ENCODE data around the gene TTLL11. TPM values are rescaled to one million over a fixed set of nuclear protein-coding genes. Genes with fewer than 3 reads are reported as not detected.

Gene TTLL11
- polyA plus RNA-seq, 1 donor (not counting 4 experiments of a cell fraction or from before 2014, with no cell fraction given): 8.0 TPM

GRCh38 chr9:122097679-122098315 lies 4.7 kb upstream of the TTLL11 start:
- dilution Hi-C loops (cut with MboI; ENCODE audit: extremely low pct_ligation_motif_present, low sequenced_read_pairs): no loop called here
- Histone ChIP-seq H3K4me3 (ENCODE audit: control insufficient read depth in 2 of 3, extremely low read depth in 1 of 3, insufficient read depth in 2 of 3, low read depth in 1 of 3, low read length in 3 of 3) (no peak overlapping the region), H3K4me1 (ENCODE audit: control insufficient read depth, extremely low read depth, insufficient read depth, low read length) (no peaks in the 10 kb centered on the region), H3K36me3 (ENCODE audit: control insufficient read depth in 2 of 2, extremely low read depth in 1 of 2, insufficient read depth in 2 of 2, low read length in 2 of 2) (no peaks in the 10 kb centered on the region), H3K27ac (ENCODE audit: control insufficient read depth, insufficient read depth, low read length) (no peak overlapping the region), H2AFZ (ENCODE audit: control insufficient read depth, low read length) (no peak overlapping the region), H3K9ac (ENCODE audit: control insufficient read depth, extremely low read depth, insufficient read depth, low read length) (no peak overlapping the region), H3K79me2 (ENCODE audit: control insufficient read depth, insufficient read depth, low read length) (no peaks in the 10 kb centered on the region), H3K4me2 (ENCODE audit: control insufficient read depth, extremely low read depth, insufficient read depth, low read depth, low read length) (no peak overlapping the region), H3K9me3 (ENCODE audit: control insufficient read depth, low read depth, low read length) (no peaks in the 10 kb centered on the region), H4K20me1 (ENCODE audit: control insufficient read depth, extremely low read depth, insufficient read depth, low read length) (no peaks in the 10 kb centered on the region), H3K9me1 (ENCODE audit: control insufficient read depth, extremely low read depth, insufficient read depth, low read length) (no peaks in the 10 kb centered on the region), H3K27me3 (ENCODE audit: control insufficient read depth, extremely low read depth, insufficient read depth, low read length) (no peaks in the 10 kb centered on the region)
- DNase-seq (ENCODE audit: low read depth, low spot score): no peak
- FAIRE-seq: no peak
- no peak for TF ChIP-seq EZH2 (IDR thresholded peaks at IDR 0.05; ENCODE audit: low read length)
- TF ChIP-seq CTCF (optimal IDR thresholded peaks at IDR 0.05 in 1 of 3, IDR thresholded peaks at IDR 0.05 in 1 of 3, conservative IDR thresholded peaks at IDR 0.05 in 1 of 3; ENCODE audit: extremely low read depth in 1 of 3, insufficient read depth in 2 of 3, low read length in 3 of 3): no peak

- Histone ChIP-seq H3K4me3 (ENCODE audit: control insufficient read depth in 2 of 3, extremely low read depth in 1 of 3, insufficient read depth in 2 of 3, low read depth in 1 of 3, low read length in 3 of 3) (no peak overlapping the region), H3K27me3 (ENCODE audit: control insufficient read depth, extremely low read depth, insufficient read depth, low read length) (no peaks in the 10 kb centered on the region), H4K20me1 (ENCODE audit: control insufficient read depth, extremely low read depth, insufficient read depth, low read length) (no peaks in the 10 kb centered on the region), H3K9me1 (ENCODE audit: control insufficient read depth, extremely low read depth, insufficient read depth, low read length) (no peaks in the 10 kb centered on the region), H3K79me2 (ENCODE audit: control insufficient read depth, insufficient read depth, low read length) (peaks cover 5% of the 10 kb centered on the region), H3K36me3 (ENCODE audit: control insufficient read depth in 2 of 2, extremely low read depth in 1 of 2, insufficient read depth in 2 of 2, low read length in 2 of 2) (no peaks in the 10 kb centered on the region), H3K4me1 (ENCODE audit: control insufficient read depth, extremely low read depth, insufficient read depth, low read length) (peaks cover 3% of the 10 kb centered on the region), H3K9me3 (ENCODE audit: control insufficient read depth, low read depth, low read length) (no peaks in the 10 kb centered on the region), H2AFZ (ENCODE audit: control insufficient read depth, low read length) (no peak overlapping the region), H3K9ac (ENCODE audit: control insufficient read depth, extremely low read depth, insufficient read depth, low read length) (no peak overlapping the region), H3K4me2 (ENCODE audit: control insufficient read depth, extremely low read depth, insufficient read depth, low read depth, low read length) (no peak overlapping the region), H3K27ac (ENCODE audit: control insufficient read depth, insufficient read depth, low read length) (no peak overlapping the region)
- DNase-seq (ENCODE audit: low read depth, low spot score) (no peak), FAIRE-seq (no peak)
- dilution Hi-C loops (cut with MboI; ENCODE audit: extremely low pct_ligation_motif_present, low sequenced_read_pairs): no loop called here
- TF ChIP-seq EZH2 (IDR thresholded peaks at IDR 0.05; ENCODE audit: low read length) (no peak), CTCF (optimal IDR thresholded peaks at IDR 0.05 in 1 of 3, IDR thresholded peaks at IDR 0.05 in 1 of 3, conservative IDR thresholded peaks at IDR 0.05 in 1 of 3; ENCODE audit: extremely low read depth in 1 of 3, insufficient read depth in 2 of 3, low read length in 3 of 3) (no peak)
Measured at GRCh38 chr9:122096620-122097415, 3.7 kb upstream of the TTLL11 start.

Measured in keratinocyte (primary cell).